GM10847 (cell line): Measurements from ENCODE around the gene UGGT2.

ENCODE experiments used
- POLR2A ChIP-seq: IDR thresholded peaks from 2 replicates; pipeline ENCODE4 v1.6.1; 2011; ENCODE audit not compliant: insufficient read length; ENCODE audit errors: extremely low read depth

UGGT2 gene, protein sequence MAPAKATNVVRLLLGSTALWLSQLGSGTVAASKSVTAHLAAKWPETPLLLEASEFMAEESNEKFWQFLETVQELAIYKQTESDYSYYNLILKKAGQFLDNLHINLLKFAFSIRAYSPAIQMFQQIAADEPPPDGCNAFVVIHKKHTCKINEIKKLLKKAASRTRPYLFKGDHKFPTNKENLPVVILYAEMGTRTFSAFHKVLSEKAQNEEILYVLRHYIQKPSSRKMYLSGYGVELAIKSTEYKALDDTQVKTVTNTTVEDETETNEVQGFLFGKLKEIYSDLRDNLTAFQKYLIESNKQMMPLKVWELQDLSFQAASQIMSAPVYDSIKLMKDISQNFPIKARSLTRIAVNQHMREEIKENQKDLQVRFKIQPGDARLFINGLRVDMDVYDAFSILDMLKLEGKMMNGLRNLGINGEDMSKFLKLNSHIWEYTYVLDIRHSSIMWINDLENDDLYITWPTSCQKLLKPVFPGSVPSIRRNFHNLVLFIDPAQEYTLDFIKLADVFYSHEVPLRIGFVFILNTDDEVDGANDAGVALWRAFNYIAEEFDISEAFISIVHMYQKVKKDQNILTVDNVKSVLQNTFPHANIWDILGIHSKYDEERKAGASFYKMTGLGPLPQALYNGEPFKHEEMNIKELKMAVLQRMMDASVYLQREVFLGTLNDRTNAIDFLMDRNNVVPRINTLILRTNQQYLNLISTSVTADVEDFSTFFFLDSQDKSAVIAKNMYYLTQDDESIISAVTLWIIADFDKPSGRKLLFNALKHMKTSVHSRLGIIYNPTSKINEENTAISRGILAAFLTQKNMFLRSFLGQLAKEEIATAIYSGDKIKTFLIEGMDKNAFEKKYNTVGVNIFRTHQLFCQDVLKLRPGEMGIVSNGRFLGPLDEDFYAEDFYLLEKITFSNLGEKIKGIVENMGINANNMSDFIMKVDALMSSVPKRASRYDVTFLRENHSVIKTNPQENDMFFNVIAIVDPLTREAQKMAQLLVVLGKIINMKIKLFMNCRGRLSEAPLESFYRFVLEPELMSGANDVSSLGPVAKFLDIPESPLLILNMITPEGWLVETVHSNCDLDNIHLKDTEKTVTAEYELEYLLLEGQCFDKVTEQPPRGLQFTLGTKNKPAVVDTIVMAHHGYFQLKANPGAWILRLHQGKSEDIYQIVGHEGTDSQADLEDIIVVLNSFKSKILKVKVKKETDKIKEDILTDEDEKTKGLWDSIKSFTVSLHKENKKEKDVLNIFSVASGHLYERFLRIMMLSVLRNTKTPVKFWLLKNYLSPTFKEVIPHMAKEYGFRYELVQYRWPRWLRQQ (N-terminal part only)

GRCh38 chr13:96053003-96053703, at the start of gene UGGT2:
Gene UGGT2 (minus strand): TSS chr13:96053401. CDS start chr13:96053312, 89 bp downstream.
- TF ChIP-seq POLR2A, result peak; percentile 62

GRCh38 chr13:96100457-96101220, 47.4 kb upstream of the UGGT2 start:
- no peak for TF ChIP-seq POLR2A

DNA sequence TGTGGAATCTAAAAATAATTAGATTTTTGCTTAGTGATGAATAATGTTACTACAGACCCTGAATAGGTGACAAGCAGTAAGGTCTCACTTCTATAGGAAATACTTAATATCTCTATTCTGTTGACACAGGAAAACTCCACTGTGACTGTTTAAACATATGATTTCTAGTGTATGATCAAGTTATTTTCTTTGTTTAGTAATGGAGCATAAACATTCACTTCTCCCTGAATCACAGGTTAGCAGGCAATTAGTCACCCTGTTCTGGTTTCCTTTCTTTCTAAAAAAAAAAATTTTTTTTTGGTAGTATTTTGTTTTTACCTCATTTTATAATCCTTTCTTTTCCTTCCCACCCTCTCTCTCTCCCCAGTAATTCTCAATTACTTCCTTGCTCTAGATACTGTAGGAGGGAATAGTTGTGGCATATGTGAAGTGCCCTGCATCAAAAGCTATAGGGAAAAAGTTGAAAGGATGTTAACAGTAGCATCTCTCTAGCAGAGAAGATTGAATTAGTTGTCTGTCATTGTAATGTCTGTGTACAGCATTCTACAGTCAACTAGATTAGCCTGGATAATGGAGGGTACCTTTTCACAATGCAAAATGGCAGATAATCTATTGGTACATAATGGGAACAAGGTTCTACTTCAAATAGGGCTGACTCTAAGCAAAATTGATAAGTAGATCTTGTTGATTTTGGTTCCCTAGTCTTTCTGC, 40.2 kb upstream of the UGGT2 start:
- no peak for TF ChIP-seq POLR2A

DNA sequence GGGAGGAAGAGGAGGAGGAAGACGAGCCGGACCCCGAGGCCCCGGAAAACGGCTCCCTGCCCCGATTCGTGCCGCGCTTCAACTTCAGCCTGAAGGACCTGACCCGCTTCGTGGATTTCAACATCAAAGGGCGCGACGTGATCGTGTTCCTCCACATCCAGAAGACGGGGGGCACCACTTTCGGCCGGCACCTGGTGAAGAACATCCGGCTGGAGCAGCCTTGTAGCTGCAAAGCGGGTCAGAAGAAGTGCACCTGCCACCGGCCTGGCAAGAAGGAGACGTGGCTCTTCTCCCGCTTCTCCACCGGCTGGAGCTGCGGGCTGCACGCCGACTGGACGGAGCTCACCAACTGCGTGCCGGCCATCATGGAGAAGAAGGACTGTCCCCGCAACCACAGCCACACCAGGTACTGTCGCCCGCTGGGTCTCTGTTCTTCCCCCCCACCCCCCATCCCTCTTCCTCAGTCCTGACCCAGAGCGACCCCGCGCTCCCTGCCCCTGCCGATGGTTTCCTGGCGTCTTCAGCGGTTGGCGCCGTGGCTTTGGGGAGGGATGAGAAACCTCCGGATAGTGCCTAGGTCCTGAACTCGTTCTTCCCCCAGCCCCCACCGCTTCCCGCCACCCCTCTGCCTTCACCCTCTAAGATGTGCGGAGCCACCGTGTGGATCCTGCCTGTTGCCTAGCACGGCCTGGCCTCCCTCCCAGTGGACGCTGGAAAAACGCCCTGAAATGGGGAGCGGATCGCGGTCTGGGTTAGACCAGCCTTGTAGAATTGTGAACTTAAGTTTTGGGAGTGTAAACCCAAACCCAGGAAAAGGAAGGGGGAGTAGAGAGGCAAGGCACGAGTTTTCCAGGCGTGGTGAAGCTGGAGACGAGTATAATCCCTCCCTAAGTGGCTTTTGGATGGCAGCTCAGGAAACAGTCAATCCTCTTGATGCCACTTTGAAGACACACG, 38.2 kb upstream of the UGGT2 start:
- TF ChIP-seq POLR2A, result no peak

- TF ChIP-seq POLR2A, result no peak
Measured at GRCh38 chr13:96090240-96091101, 37.3 kb upstream of the UGGT2 start.

- no peak for TF ChIP-seq POLR2A
Measured at GRCh38 chr13:96089749-96090239, 36.6 kb upstream of the UGGT2 start, which contains the start of gene HS6ST3. Gene HS6ST3 (plus strand): TSS chr13:96090107.

GRCh38 chr13:96089139-96089538, 35.9 kb upstream of the UGGT2 start:
- no peak for TF ChIP-seq POLR2A

DNA sequence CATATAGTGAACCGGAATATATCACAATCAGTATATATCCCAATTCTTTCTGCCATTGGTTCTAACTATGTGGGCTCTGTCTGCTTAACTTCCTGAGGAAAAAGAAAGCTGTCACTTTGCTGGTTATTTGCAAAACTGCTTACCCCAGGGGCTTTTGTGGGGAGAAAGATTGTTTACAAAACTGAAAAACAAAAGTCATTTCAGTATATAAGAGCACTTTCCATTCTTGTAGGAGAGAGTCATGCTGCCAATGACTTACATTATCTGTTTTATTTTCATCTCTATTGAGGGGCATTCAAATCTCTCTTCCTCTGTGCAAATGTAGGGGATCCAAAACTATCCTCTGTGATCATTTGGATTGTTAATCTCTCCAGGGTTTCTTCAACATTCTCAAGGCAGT, 33.5 kb upstream of the UGGT2 start:
- TF ChIP-seq POLR2A, result no peak

DNA sequence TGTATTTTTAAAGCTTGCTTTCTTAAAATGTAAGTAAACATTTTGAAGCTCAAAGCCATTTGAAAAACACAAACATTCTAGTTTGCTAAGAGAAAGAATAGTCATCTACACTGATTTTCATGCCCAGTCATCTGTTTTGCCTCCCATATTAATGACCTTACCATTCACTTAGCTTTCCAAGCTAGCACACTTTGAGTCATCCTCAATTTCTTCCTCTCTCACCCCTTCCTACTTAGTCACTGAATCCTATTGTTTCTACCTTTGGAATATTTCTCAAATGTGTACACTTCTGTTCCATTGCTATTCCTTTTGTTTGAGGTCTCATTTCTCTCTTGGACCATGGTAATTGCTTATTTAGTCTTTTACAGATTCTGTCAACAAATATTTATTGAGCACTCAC, 29.4 kb upstream of the UGGT2 start:
- no peak for TF ChIP-seq POLR2A

GRCh38 chr13:96081888-96082287, 28.7 kb upstream of the UGGT2 start:
- TF ChIP-seq POLR2A, result no peak

- no peak for TF ChIP-seq POLR2A
Measured at GRCh38 chr13:96080676-96081075, 27.5 kb upstream of the UGGT2 start.

DNA sequence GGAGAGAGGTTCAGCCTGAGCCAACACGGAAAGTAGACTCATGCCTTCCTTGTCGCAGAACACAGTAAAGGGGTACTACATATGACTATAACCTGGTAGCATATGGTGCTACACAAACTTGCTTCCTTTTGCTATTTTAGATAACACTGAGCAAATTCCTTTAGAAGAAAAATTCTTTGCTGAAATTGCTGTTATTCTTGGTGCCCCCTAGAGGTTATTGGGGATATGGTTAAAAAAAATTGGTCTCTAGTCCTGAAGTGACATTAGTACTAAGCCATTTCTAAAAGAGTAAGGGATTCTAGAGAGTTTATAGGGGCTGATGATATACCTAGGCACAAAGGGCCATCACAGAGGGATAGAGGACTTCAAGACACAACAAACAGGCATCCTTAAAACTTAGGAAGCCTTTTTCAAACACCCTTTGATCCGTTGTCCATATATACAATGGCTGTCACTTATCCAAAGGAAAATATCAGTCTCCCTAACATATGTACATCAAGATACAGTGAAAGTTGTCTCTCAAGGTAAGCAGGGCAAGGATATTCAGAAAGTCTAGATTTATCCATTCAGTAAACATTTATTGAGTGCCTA, 22.8 kb upstream of the UGGT2 start:
- TF ChIP-seq POLR2A, result no peak
